RCC 7860 (cell line): ENCODE measurements around the gene SYNJ2.
A peak's percentile ranks its signal among the peaks of the same experiment; 100 is the strongest.

Source experiments
- DNase-seq: peaks from one replicate; pipeline ENCODE4 v3.0.0-alpha.2; 2015; ENCODE audit warnings: low spot score
- FAIRE-seq: peaks from 2 replicates; lab custom pipeline; 2012; peaks lifted over from hg19 to GRCh38; lab: Jason Lieb, UNC

Gene SYNJ2

GRCh38 chr6:158071121-158072082 is 89.7 kb downstream of the SYNJ2 start:
- no peak for FAIRE-seq
- no peak for DNase-seq

- peak; percentile 31 for FAIRE-seq
- DNase-seq, result peak; percentile 58
These were observed 90.5 kb downstream of the SYNJ2 start for GRCh38 chr6:158072083-158072721.

GRCh38 chr6:158073776-158074175 is 92.1 kb downstream of the SYNJ2 start:
- FAIRE-seq (no peak), DNase-seq (no peak)

GRCh38 chr6:158076548-158076947 is 94.9 kb downstream of the SYNJ2 start:
- no peak for DNase-seq
- no peak for FAIRE-seq

GRCh38 chr6:158077676-158078075 is 96.0 kb downstream of the SYNJ2 start:
- FAIRE-seq (no peak), DNase-seq (no peak)

- no peak for FAIRE-seq
- DNase-seq, result no peak
These were observed 96.7 kb downstream of the SYNJ2 start for GRCh38 chr6:158078320-158078719.

GRCh38 chr6:158080849-158081656 is 99.4 kb downstream of the SYNJ2 start:
- DNase-seq, result no peak
- no peak for FAIRE-seq

GRCh38 chr6:158081657-158081935 is 99.9 kb downstream of the SYNJ2 start:
- DNase-seq (no peak), FAIRE-seq (no peak)

- DNase-seq (no peak), FAIRE-seq (no peak)
These were observed 102.0 kb downstream of the SYNJ2 start for GRCh38 chr6:158083455-158084325.

- FAIRE-seq (no peak), DNase-seq (no peak)
These were observed 103.8 kb downstream of the SYNJ2 start for GRCh38 chr6:158085261-158086053.

GRCh38 chr6:158086054-158086503 is 104.4 kb downstream of the SYNJ2 start:
- no peak for DNase-seq
- no peak for FAIRE-seq

- no peak for FAIRE-seq
- DNase-seq, result peak; percentile 29
These were observed 105.0 kb downstream of the SYNJ2 start for GRCh38 chr6:158086504-158087223.

GRCh38 chr6:158087224-158087867 is 105.7 kb downstream of the SYNJ2 start:
- FAIRE-seq (no peak), DNase-seq (no peak)

GRCh38 chr6:158092806-158093205 is 111.1 kb downstream of the SYNJ2 start:
- DNase-seq (no peak), FAIRE-seq (no peak)

GRCh38 chr6:158095031-158095430 is 113.4 kb downstream of the SYNJ2 start:
- FAIRE-seq (no peak), DNase-seq (no peak)

GRCh38 chr6:158095671-158096070 is 114.0 kb downstream of the SYNJ2 start:
- FAIRE-seq, result no peak
- DNase-seq, result no peak

GRCh38 chr6:158103228-158103627 is 121.6 kb downstream of the SYNJ2 start:
- FAIRE-seq, result no peak
- DNase-seq, result no peak

- FAIRE-seq, result no peak
- no peak for DNase-seq
These were observed 123.0 kb downstream of the SYNJ2 start for GRCh38 chr6:158104696-158105095.
